Endometrial microvascular endothelial cells (primary cell): ENCODE results near the gene GAS2L2. TPM values are rescaled to one million over a fixed set of nuclear protein-coding genes. Genes with fewer than 3 reads are reported as not detected.
"Not testable (repeated sequence)": the region's sequence is repeated elsewhere in the genome, so short reads cannot be mapped to it uniquely, and the experiment has no call there.

Experiments
- in situ Hi-C: cut with HindIII; loops from 2 replicates; pipeline ENCODE4 v1.10.0; 2017; ENCODE audit warnings: low sequenced_read_pairs, low pct_unique_long_range_greater_than_20kb; ENCODE audit errors: inconsistent ontology term
- total RNA-seq: library from RNA; depleted of rRNA; stranded (reverse); fragments of >200 nt; gene quantifications from one replicate; pipeline ENCODE4 v1.2.3, GENCODE V29; 2015; ENCODE audit errors: inconsistent ontology term

The GAS2L2 gene
- total RNA-seq, 1 donor from 2014 or later, result not detected

DNA sequence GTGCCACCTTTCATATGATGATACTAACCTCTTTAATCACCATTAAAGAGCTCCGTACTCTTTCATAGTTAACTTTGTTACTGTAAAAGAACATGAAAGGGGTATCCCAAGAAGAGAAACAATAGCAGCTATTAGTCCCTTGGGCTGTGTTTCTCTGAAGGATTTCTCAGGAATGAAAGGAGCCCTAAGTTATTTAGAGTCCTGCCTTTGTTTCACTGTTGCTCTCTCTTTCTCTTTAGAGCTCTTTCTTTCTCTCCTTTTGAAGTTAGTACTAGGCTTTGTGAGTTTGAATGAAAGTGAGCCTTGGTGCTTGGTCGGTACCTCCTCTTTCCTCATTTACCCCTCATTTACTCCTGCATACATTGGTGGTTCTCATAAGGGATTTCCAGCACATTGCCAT is 42.1 kb downstream of the GAS2L2 start:
- in situ Hi-C loops, result no loop called here

DNA sequence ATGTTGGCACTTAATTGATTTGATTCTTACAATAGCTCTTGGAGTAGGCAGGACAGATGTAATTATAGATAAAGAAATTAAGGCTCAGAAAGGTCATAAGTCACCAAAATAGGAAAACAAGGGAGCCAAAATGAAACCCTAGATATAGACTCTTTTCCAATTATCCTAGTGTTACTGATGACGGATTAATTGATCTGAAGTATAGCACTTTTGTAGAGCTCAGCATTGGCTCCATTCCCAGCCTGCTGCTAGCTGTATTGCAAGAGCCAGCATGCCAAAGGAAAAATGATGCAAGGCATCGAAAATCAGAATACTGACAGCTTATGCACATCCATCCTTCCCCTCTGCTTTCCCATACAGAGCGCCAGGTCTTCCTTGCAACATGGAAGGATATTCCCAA is 43.2 kb downstream of the GAS2L2 start:
- in situ Hi-C loops, result no loop called here

DNA sequence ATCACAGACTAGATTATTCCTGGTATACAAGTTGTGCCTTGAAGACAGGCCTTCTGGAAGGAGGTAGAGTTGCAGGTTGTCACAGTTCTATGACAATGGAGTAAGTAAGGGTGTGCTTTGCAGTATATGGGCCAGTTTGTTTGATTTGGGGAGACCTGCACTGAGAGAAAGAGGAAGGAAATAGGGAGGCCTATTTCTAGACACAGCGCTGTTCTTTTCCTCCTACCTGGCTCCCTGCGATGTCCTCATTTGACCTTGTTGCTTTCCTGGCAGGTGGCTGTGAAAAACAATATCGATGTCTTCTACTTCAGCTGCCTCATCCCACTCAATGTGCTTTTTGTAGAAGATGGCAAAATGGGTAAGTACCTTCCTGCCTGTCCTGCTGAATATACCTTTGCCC is 44.1 kb downstream of the GAS2L2 start:
- in situ Hi-C loops, result no loop called here

DNA sequence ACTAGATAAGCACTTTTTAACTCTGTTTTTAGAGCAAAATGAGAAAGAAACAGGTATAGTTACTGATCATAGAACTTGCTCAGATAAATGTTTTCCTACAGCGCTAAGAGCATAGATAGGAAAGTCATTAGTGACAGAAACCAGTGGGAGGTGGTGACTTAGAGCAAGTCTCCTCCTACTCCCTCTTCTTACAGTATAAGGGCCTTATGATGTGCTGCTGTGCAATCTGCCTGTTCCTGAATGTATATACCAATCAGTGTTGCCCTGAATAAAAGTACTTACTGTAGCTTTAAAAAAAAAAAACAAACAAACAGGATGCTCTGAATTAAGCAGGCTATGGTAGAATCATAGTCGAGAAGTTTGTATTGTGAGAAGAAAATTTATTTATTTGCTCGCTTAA is 44.9 kb downstream of the GAS2L2 start:
- in situ Hi-C loops, result no loop called here

DNA sequence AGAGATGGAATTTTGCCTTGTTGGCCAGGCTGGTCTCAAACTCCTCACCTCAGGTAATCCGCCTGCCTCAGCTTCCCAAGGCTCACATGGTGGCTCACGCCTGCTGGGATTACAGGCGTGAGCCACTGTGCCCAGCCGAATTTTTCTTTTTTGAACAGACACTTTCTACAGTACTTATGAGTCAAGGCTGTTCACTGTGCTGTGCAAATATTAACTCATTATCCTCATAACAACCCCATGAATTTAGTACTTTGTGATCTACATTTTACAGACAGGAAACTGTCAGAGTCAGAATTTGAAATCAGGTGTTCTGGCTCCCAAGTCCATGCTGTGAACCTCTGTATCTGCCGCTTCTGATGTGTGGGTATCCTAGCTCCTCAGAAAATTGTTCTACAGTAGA is 47.3 kb downstream of the GAS2L2 start:
- in situ Hi-C loops, result no loop called here

DNA sequence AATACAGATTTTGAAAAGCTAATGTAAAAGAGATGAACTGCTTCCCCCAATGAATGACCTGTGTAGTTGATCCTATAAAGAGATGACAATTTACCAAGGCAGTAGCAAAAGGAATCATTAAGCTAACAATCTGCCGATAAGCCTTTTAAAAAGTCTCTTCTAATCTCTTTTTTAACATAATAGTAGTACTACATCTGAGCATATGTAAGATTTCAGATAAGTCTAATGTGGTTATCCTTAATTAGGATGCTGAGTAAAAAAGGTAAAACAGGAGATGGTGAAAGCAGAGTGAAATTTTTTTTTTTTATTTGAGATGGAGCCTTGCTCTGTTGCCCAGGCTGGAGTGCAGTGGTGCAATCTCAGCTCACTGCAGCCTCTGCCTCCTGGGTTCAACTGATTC is 47.8 kb downstream of the GAS2L2 start:
- in situ Hi-C loops, result no loop called here

DNA sequence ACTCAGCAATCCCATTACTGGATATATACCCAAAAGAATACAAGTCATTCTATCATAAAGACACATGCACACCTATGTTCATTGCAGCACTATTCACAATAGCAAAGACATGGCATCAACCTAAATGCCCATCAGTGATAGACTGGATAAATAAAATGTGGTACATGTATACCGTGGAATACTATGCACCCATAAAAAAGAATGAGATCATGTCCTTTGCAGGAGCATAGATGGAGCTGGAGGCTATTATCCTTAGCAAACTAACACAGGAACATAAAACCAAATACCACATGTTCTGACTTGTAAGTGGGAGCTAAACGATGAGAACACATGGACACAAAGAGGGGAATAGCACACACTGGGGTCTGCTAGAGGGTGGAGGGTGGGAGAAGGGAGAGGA is 49.7 kb downstream of the GAS2L2 start:
- in situ Hi-C loops, result not testable (repeated sequence)

DNA sequence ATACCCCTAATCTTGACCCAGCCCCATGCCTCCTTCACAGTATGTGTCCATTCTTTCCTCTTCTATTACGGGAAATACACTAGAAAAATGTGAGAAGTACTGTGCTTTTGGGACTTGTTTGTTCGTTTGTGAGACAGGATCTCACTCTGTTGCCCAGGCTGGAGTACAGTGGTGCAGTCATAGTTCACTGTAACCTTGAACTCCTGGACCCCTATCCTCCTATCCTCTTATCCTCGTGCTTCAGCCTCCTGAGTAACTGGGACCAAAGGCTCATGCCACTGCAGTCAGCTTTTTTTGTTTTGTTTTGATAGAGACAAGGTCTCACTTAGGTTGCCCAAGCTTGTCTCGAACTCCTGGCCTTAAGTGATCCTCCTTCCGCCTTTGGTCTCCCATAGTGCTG is 51.5 kb downstream of the GAS2L2 start:
- in situ Hi-C loops, result no loop called here

DNA sequence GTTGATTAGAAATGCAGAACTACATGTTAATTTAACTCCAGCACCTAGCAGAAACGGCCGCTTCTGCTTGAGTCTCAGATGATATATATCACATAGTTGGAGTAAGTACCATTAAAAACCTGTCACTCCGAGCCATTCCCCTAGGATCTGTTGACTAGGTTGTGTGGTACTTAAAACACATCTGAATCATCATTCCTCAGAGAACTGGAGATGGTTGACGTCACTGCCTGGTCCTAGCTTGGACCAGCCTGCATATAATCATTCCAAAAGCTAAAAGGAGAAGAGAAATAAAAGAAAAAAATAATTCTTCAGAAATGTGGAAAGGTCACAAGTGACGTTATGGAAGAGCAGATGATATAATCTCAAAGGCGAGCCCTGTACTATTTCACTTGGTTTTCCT is 52.9 kb downstream of the GAS2L2 start:
- in situ Hi-C loops, result no loop called here

DNA sequence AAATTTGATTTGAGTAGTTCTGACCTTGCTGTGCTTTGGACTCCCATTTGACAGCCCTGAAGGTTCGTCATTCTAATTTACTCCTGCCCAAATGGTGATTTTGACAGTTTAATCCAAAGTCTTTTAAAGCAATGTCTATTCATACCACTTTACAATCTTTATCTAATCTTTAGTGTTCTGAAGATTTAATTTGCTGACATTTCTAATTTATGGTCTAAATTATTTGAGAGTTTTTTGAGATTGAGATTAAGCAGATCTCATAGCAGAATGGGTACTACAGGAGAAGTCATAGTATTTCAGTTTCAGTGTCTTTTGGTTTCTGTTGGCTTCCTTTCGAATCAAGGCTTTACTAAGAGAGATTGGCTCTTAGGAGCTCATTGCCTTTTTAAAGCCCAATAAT is 54.2 kb downstream of the GAS2L2 start:
- in situ Hi-C loops, result no loop called here

DNA sequence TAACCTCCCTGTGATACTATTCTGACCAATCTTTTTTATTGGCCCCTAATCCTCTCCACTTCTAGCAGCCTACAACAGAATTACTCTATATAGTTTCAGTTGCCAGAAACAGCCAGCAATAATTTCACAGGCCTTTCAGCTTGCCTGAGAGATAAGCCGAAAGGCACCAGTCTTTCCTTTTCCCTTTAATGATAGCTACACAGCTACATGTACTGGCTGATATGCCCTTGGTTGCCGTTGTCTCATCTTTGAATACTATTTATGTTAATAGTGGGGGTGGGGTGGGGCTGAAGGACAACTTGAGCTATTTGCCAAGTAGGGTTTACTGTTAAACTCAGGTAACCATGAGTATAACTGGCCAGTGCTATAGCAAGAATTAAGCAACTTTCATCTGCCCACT is 57.4 kb downstream of the GAS2L2 start:
- in situ Hi-C loops, result no loop called here

DNA sequence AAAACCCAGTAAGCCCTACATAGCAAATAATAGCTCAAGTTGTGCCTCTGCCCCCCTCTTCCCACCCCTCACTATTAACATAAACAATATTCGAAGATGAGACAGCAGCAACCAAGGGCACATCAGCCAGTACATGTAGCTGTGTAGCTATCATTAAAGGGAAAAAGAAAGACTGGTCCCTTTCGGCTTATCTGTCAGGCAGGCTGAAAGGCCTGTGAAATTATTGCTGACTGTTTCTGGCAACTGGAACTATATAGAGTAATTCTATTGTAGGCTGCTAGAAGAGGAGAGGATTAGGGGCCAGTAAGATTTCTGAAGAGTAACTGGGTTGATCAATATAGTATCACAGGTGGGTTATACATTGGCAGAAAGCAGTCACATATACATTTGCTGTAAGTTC is 58.1 kb downstream of the GAS2L2 start:
- in situ Hi-C loops, result no loop called here

Other genes starting within 250 kb of the GAS2L2 start
- not detected for gene SLFN12L, start 215.6 kb downstream of the GAS2L2 start, total RNA-seq
- gene SLFN14, start 192.4 kb downstream of the GAS2L2 start, total RNA-seq, result not detected
- gene PEX12, start 174.7 kb downstream of the GAS2L2 start, total RNA-seq, result 12.0 TPM
- 115 TPM for gene AP2B1, start 165.9 kb downstream of the GAS2L2 start, total RNA-seq
- under 0.01 TPM for gene RASL10B, start 21.6 kb downstream of the GAS2L2 start, total RNA-seq
- gene C17orf50, start 7.6 kb upstream of the GAS2L2 start, total RNA-seq, result not detected
- gene MMP28, start 42.4 kb upstream of the GAS2L2 start, total RNA-seq, result 0.19 TPM
- 30.8 TPM for gene TAF15, start 56.2 kb upstream of the GAS2L2 start, total RNA-seq
- gene HEATR9, start 115.7 kb upstream of the GAS2L2 start, total RNA-seq, result not detected
- 0.46 TPM for gene CCL5, start 127.1 kb upstream of the GAS2L2 start, total RNA-seq
- not detected for gene RDM1, start 177.5 kb upstream of the GAS2L2 start, total RNA-seq
- gene LYZL6, start 190.5 kb upstream of the GAS2L2 start, total RNA-seq, result not detected
- gene CCL16, start 228.3 kb upstream of the GAS2L2 start, total RNA-seq, result not detected
- gene CCL14, start 233.5 kb upstream of the GAS2L2 start, total RNA-seq, result 0.93 TPM
- not detected for gene CCL15, start 248.3 kb upstream of the GAS2L2 start, total RNA-seq